KOPT-K1 (cell line): ENCODE measurements around the gene PKIB.

Source experiments
- H3K27ac ChIP-seq: fragments of 200-600 bp; sonication (generic); 2 replicates; pipeline ENCODE4 v1.5.1; 2016; ENCODE audit warnings: antibody characterized with exemption, mild to moderate bottlenecking, low read depth, low read length; ENCODE audit not compliant: poor library complexity, severe bottlenecking
- H3K36me3 ChIP-seq: fragments of 200-600 bp; sonication (generic); 2 replicates; pipeline ENCODE4 v1.5.1; 2017; ENCODE audit warnings: antibody characterized with exemption, mild to moderate bottlenecking, low read length, moderate library complexity; ENCODE audit not compliant: insufficient read depth
- H3K9me3 ChIP-seq: fragments of 200-600 bp; sonication (generic); 2 replicates; pipeline ENCODE4 v1.5.1; 2017; ENCODE audit warnings: antibody characterized with exemption, low read length, mild to moderate bottlenecking; ENCODE audit not compliant: insufficient read depth, poor library complexity, severe bottlenecking

PKIB gene

GRCh38 chr6:122749451-122750050 lies 139.3 kb downstream of the PKIB start:
- H3K36me3 ChIP-seq: no peaks in the 10 kb centered on the region
- H3K27ac ChIP-seq: no peak overlapping the region

GRCh38 chr6:122751326-122751725 lies 141.1 kb downstream of the PKIB start:
- H3K27ac ChIP-seq: peak overlapping the region; percentile 32
- H3K36me3 ChIP-seq: no peaks in the 10 kb centered on the region

More at GRCh38 chr6:122749451-122750050, 139.3 kb downstream of the PKIB start:
- no peaks in the 10 kb centered on the region for H3K9me3 ChIP-seq

GRCh38 chr6:122752459-122752858 lies 142.3 kb downstream of the PKIB start:
- Histone ChIP-seq H3K27ac (no peak overlapping the region), H3K36me3 (no peaks in the 10 kb centered on the region), H3K9me3 (no peaks in the 10 kb centered on the region)

More at GRCh38 chr6:122751326-122751725, 141.1 kb downstream of the PKIB start:
- H3K9me3 ChIP-seq: no peaks in the 10 kb centered on the region

- Histone ChIP-seq H3K27ac (no peak overlapping the region), H3K36me3 (no peaks in the 10 kb centered on the region)
Measured at GRCh38 chr6:122753000-122753687, 142.9 kb downstream of the PKIB start.

GRCh38 chr6:122753688-122754056 lies 143.5 kb downstream of the PKIB start:
- no peak overlapping the region for H3K27ac ChIP-seq
- H3K9me3 ChIP-seq: no peaks in the 10 kb centered on the region
- no peaks in the 10 kb centered on the region for H3K36me3 ChIP-seq

More at GRCh38 chr6:122753000-122753687, 142.9 kb downstream of the PKIB start:
- no peaks in the 10 kb centered on the region for H3K9me3 ChIP-seq

- H3K9me3 ChIP-seq: no peaks in the 10 kb centered on the region
- H3K27ac ChIP-seq: no peak overlapping the region
- no peaks in the 10 kb centered on the region for H3K36me3 ChIP-seq
Measured at GRCh38 chr6:122754191-122754731, 144.1 kb downstream of the PKIB start.

GRCh38 chr6:122755901-122756300 lies 145.7 kb downstream of the PKIB start:
- Histone ChIP-seq H3K27ac (no peak overlapping the region), H3K9me3 (no peaks in the 10 kb centered on the region), H3K36me3 (no peaks in the 10 kb centered on the region)

GRCh38 chr6:122758927-122759334 lies 148.7 kb downstream of the PKIB start:
- H3K27ac ChIP-seq: no peak overlapping the region
- H3K9me3 ChIP-seq: no peaks in the 10 kb centered on the region
- H3K36me3 ChIP-seq: no peaks in the 10 kb centered on the region

- Histone ChIP-seq H3K27ac (no peak overlapping the region), H3K36me3 (no peaks in the 10 kb centered on the region)
Measured at GRCh38 chr6:122760330-122760729, 150.1 kb downstream of the PKIB start.

GRCh38 chr6:122766256-122766655 lies 156.1 kb downstream of the PKIB start:
- no peaks in the 10 kb centered on the region for H3K36me3 ChIP-seq
- no peaks in the 10 kb centered on the region for H3K9me3 ChIP-seq
- H3K27ac ChIP-seq: no peak overlapping the region

More at GRCh38 chr6:122760330-122760729, 150.1 kb downstream of the PKIB start:
- H3K9me3 ChIP-seq: no peaks in the 10 kb centered on the region

GRCh38 chr6:122770835-122771601 lies 160.8 kb downstream of the PKIB start:
- Histone ChIP-seq H3K27ac (no peak overlapping the region), H3K36me3 (no peaks in the 10 kb centered on the region), H3K9me3 (no peaks in the 10 kb centered on the region)

- no peaks in the 10 kb centered on the region for H3K9me3 ChIP-seq
- no peaks in the 10 kb centered on the region for H3K36me3 ChIP-seq
- no peak overlapping the region for H3K27ac ChIP-seq
Measured at GRCh38 chr6:122772724-122773415, 162.7 kb downstream of the PKIB start.
